GM12801 (cell line): ENCODE results near the gene KCNC3.

Source experiments
- TF ChIP-seq, protein P1 (sequence below): IDR thresholded peaks from one replicate; pipeline ENCODE4 v1.5.1; 2011; ENCODE audit warnings: control low read depth; ENCODE audit not compliant: insufficient read length; ENCODE audit errors: extremely low read depth

Gene KCNC3

DNA sequence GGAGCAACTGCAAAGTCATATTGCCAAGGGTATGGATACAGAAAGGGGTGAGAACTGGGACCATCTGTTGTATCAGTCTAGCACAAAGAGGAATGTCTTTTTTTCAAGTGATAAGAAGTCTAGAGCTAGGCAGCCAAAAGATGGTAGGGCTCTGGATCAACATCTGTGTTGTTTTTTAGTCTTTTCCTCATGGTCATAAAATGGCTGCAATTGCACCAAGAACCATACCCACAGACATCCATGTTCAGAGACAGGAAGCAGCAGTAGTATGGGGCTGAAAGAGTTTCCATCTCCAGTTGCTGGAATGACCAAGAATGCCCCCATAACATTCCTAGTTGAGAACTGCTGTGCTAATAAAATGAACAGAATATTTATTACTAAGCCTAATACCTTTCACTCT, 25.6 kb downstream of the KCNC3 start:
- TF ChIP-seq, protein P1, sequence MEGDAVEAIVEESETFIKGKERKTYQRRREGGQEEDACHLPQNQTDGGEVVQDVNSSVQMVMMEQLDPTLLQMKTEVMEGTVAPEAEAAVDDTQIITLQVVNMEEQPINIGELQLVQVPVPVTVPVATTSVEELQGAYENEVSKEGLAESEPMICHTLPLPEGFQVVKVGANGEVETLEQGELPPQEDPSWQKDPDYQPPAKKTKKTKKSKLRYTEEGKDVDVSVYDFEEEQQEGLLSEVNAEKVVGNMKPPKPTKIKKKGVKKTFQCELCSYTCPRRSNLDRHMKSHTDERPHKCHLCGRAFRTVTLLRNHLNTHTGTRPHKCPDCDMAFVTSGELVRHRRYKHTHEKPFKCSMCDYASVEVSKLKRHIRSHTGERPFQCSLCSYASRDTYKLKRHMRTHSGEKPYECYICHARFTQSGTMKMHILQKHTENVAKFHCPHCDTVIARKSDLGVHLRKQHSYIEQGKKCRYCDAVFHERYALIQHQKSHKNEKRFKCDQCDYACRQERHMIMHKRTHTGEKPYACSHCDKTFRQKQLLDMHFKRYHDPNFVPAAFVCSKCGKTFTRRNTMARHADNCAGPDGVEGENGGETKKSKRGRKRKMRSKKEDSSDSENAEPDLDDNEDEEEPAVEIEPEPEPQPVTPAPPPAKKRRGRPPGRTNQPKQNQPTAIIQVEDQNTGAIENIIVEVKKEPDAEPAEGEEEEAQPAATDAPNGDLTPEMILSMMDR, result no peak

GRCh38 chr19:50301607-50301971, 27.6 kb downstream of the KCNC3 start:
- TF ChIP-seq, protein P1, result no peak

GRCh38 chr19:50300814-50301606, 28.2 kb downstream of the KCNC3 start:
- TF ChIP-seq, protein P1, result no peak

DNA sequence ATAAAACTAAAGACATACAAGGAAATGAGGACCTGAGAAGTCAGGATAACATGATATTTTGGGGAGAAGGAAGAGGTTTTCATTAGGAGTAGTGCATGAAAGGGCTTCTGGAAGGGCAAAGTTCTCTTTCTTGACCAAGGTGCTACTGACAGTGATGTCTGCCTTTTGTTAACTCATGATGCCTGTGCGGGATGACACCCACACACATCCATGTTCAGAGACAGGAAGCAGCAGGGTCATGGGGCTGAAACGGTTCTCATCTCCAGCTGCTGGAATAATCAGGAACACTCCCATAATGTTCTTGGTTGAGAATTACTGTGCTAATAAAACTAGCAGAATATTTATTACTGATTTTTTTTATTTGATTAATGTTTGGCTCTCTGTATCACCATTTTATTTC, 29.1 kb downstream of the KCNC3 start:
- TF ChIP-seq, protein P1, result no peak

- TF ChIP-seq, protein P1, result no peak
Measured at GRCh38 chr19:50293263-50294004, 35.7 kb downstream of the KCNC3 start.

- TF ChIP-seq, protein P1, result no peak
Measured at GRCh38 chr19:50292216-50292827, 36.9 kb downstream of the KCNC3 start.

DNA sequence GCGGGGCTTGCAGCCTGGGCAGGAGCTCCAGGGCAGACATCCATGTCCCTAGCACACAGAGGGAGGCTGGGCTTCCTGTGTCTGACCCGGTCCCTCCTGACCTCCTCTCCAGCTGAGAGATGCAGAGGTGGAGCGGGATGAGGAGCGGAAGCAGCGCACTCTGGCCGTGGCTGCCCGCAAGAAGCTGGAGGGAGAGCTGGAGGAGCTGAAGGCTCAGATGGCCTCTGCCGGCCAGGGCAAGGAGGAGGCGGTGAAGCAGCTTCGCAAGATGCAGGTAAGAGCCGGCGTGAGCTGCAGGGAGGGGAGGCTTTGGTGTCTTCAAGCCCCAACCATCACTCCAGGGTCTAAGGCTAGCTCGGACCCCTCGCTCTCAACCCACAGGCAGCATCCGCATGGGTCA, 38.4 kb downstream of the KCNC3 start:
- TF ChIP-seq, protein P1, result no peak
